ENCODE measurements around the gene ZNF679.

DNA sequence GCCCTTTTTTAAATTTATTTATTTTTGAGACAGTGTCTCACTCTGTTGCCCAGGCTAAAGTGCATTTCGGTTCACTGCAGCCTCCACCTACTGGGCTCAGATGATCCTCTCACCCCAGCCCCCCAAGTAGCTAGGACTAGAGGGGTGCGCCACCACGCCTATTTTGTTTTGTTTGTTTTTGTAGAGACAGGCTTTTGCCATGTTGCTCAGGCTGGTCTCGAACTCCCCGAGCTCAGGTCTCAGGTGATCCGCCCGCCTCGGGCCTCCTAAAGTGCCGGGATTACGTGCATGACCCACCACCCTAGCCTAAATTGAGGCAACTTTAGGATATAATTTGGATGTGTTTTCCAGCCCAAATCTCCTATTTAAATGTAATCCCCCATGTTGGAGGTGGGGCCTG is 86.3 kb downstream of the ZNF679 start:
- TF ChIP-seq, protein P1, sequence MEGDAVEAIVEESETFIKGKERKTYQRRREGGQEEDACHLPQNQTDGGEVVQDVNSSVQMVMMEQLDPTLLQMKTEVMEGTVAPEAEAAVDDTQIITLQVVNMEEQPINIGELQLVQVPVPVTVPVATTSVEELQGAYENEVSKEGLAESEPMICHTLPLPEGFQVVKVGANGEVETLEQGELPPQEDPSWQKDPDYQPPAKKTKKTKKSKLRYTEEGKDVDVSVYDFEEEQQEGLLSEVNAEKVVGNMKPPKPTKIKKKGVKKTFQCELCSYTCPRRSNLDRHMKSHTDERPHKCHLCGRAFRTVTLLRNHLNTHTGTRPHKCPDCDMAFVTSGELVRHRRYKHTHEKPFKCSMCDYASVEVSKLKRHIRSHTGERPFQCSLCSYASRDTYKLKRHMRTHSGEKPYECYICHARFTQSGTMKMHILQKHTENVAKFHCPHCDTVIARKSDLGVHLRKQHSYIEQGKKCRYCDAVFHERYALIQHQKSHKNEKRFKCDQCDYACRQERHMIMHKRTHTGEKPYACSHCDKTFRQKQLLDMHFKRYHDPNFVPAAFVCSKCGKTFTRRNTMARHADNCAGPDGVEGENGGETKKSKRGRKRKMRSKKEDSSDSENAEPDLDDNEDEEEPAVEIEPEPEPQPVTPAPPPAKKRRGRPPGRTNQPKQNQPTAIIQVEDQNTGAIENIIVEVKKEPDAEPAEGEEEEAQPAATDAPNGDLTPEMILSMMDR (IDR thresholded peaks at IDR 0.05; ENCODE audit: insufficient read depth, low read depth, low read length) = no peak
- TF ChIP-seq EZH2 (IDR thresholded peaks at IDR 0.05; ENCODE audit: insufficient read depth, low read length) = no peak
